COR-L47 (cell line): Measurements from ENCODE around the gene HK1.
A peak's percentile ranks its signal among the peaks of the same experiment; 100 is the strongest.
"Not testable (repeated sequence)": the region's sequence is repeated elsewhere in the genome, so short reads cannot be mapped to it uniquely, and the experiment has no call there.

Experiments
- DNase-seq: peaks from one replicate; lab custom pipeline; 2025; lab: John Stamatoyannopoulos, UW

The HK1 gene

GRCh38 chr10:69328380-69328735 is 50.1 kb downstream of the HK1 start:
- no peak for DNase-seq

- DNase-seq, result not testable (repeated sequence)
Observed at GRCh38 chr10:69328888-69329287, 50.6 kb downstream of the HK1 start.

GRCh38 chr10:69329721-69330178 is 51.5 kb downstream of the HK1 start:
- DNase-seq, result no peak

- no peak for DNase-seq
Observed at GRCh38 chr10:69331161-69331560, 52.9 kb downstream of the HK1 start.

- no peak for DNase-seq
Observed at GRCh38 chr10:69332278-69333010, 54.1 kb downstream of the HK1 start.

- DNase-seq, result no peak
Observed at GRCh38 chr10:69333205-69333604, 54.9 kb downstream of the HK1 start.

GRCh38 chr10:69333865-69334301 is 55.6 kb downstream of the HK1 start:
- not testable (repeated sequence) for DNase-seq

GRCh38 chr10:69334302-69335062 is 56.2 kb downstream of the HK1 start:
- no peak for DNase-seq

GRCh38 chr10:69335063-69335587 is 56.8 kb downstream of the HK1 start:
- no peak for DNase-seq

- no peak for DNase-seq
Observed at GRCh38 chr10:69335613-69336012, 57.3 kb downstream of the HK1 start.

- no peak for DNase-seq
Observed at GRCh38 chr10:69336952-69337295, 58.6 kb downstream of the HK1 start.

- DNase-seq, result peak; percentile 67
Observed at GRCh38 chr10:69337296-69338132, 59.2 kb downstream of the HK1 start.

GRCh38 chr10:69338133-69338456 is 59.8 kb downstream of the HK1 start:
- DNase-seq, result no peak

- DNase-seq, result no peak
Observed at GRCh38 chr10:69338547-69339450, 60.5 kb downstream of the HK1 start.

- DNase-seq, result no peak
Observed at GRCh38 chr10:69340695-69341094, 62.4 kb downstream of the HK1 start.

- DNase-seq, result no peak
Observed at GRCh38 chr10:69343905-69344304, 65.6 kb downstream of the HK1 start.

GRCh38 chr10:69344591-69345252 is 66.4 kb downstream of the HK1 start:
- DNase-seq, result no peak

- DNase-seq, result peak; percentile 68
Observed at GRCh38 chr10:69345402-69345801, 67.1 kb downstream of the HK1 start.

GRCh38 chr10:69345890-69346474 is 67.7 kb downstream of the HK1 start:
- no peak for DNase-seq

- no peak for DNase-seq
Observed at GRCh38 chr10:69346776-69347175, 68.5 kb downstream of the HK1 start.
